ENCODE measurements around the gene COL26A1.

Gene COL26A1

DNA sequence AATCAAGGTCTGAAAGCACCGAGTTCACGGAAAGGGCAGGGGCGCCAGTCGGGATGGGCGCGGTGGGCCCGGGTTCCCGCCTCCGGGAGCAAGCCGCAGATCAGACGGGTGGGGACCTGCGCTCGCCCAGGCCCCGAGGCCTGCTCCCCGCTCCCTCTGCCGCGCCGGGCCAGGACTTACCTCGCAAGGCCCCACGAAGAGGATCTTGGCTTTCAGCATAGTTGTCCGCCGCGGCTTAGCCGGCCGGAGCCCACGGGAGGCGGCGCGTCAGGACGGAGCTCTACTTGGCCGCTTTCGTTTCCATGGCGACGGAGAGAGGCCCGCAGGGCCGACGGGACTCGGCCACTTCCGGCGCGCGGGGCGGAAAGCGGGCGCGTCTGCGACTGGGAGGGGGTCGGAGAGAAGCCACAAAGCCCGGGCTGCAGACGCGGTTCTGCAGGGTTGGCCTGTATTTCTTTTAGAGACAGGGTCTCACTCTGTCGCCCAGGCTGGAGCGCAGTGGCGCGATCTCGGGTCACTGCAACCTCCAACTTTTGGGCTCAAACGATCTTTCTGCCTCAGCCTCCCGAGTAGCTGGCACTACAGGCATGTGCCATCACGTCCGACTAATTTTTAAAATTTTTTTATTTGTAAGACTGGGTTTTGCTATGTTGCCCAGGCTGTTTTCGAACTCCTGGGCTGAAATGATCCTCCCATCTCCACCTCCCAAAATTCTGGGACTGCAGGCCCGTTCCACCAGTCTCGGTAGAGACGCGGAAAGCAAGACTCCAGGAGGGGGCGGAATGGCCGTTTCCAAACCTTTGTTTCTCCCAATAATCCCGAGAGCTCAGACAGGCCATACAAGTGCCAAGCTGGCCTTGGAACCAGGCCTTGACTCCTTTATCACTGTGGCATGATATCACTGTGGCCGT, 40.9 kb upstream of the COL26A1 start, which contains the start of gene IFT22 (continued):
- TF ChIP-seq, protein P1, sequence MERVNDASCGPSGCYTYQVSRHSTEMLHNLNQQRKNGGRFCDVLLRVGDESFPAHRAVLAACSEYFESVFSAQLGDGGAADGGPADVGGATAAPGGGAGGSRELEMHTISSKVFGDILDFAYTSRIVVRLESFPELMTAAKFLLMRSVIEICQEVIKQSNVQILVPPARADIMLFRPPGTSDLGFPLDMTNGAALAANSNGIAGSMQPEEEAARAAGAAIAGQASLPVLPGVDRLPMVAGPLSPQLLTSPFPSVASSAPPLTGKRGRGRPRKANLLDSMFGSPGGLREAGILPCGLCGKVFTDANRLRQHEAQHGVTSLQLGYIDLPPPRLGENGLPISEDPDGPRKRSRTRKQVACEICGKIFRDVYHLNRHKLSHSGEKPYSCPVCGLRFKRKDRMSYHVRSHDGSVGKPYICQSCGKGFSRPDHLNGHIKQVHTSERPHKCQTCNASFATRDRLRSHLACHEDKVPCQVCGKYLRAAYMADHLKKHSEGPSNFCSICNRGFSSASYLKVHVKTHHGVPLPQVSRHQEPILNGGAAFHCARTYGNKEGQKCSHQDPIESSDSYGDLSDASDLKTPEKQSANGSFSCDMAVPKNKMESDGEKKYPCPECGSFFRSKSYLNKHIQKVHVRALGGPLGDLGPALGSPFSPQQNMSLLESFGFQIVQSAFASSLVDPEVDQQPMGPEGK (tag by site-specific recombination; IDR thresholded peaks at IDR 0.05) = peak; percentile 17
- TF ChIP-seq ZSCAN23 (tag by site-specific recombination; IDR thresholded peaks at IDR 0.05) = no peak
- TF ChIP-seq KLF9 (tag by site-specific recombination; IDR thresholded peaks at IDR 0.05; ENCODE audit: low read depth) = peak; percentile 59
- peak; percentile 49 for TF ChIP-seq CTCF (tag by site-specific recombination; IDR thresholded peaks at IDR 0.05)
- TF ChIP-seq, protein P2, sequence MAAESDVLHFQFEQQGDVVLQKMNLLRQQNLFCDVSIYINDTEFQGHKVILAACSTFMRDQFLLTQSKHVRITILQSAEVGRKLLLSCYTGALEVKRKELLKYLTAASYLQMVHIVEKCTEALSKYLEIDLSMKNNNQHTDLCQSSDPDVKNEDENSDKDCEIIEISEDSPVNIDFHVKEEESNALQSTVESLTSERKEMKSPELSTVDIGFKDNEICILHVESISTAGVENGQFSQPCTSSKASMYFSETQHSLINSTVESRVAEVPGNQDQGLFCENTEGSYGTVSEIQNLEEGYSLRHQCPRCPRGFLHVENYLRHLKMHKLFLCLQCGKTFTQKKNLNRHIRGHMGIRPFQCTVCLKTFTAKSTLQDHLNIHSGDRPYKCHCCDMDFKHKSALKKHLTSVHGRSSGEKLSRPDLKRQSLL (tag by site-specific recombination; IDR thresholded peaks at IDR 0.05) = no peak
- TF ChIP-seq ZNF654 (tag by site-specific recombination; IDR thresholded peaks at IDR 0.05; ENCODE audit: low read depth) = peak; percentile 16; the same call in 1 of the 2 replicates
- peak; percentile 83 for TF ChIP-seq ZNF600 (tag by site-specific recombination; IDR thresholded peaks at IDR 0.05)

GRCh38 chr7:101328159-101328558, 34.5 kb upstream of the COL26A1 start:
- Histone ChIP-seq H3K9me3 (ENCODE audit: control insufficient read depth, insufficient read depth, low read depth, low read length) (no peaks in the 10 kb centered on the region), H3K36me3 (ENCODE audit: control insufficient read depth in 2 of 2, insufficient read depth in 1 of 2, low read length in 2 of 2) (no peaks in the 10 kb centered on the region), H3K4me3 (ENCODE audit: low read depth, low read length) (no peak overlapping the region), H3K4me1 (ENCODE audit: control insufficient read depth, insufficient read depth, low read length) (no peaks in the 10 kb centered on the region), H3K27ac (ENCODE audit: extremely low read depth, low read depth, low read length) (no peak overlapping the region)
- ChIA-PET POLR2A (no interaction called here), CTCF (interaction anchor here (0.6 to 1.0 kb wide), 3 partner anchors 10 to 83 kb away, joined by 3 read pairs; no protein-coding TSS in a partner anchor)
- TF ChIP-seq ZNF544 (tag by site-specific recombination; IDR thresholded peaks at IDR 0.05) (no peak), ZNF138 (tag by site-specific recombination; IDR thresholded peaks at IDR 0.05; ENCODE audit: borderline replicate concordance) (0 out of 2 replicates have a peak, but pooled peaks have one; percentile 32), ZNF629 (tag by site-specific recombination; IDR thresholded peaks at IDR 0.05) (peak; percentile 58; the same call in 1 of the 2 replicates), ZNF791 (tag by site-specific recombination; IDR thresholded peaks at IDR 0.05) (0 out of 2 replicates have a peak, but pooled peaks have one; percentile 63), ZNF518A (tag by site-specific recombination; conservative IDR thresholded peaks at IDR 0.05; ENCODE audit: low read depth) (peak; percentile 94), ZNF155 (tag by site-specific recombination; IDR thresholded peaks at IDR 0.05) (no peak), ZNF266 (tag by site-specific recombination; IDR thresholded peaks at IDR 0.05; ENCODE audit: low read depth) (peak; percentile 81; the same call in 1 of the 2 replicates), ZNF140 (tag by site-specific recombination; IDR thresholded peaks at IDR 0.05) (peak; percentile 63; the same call in 1 of the 2 replicates), ZSCAN5A (tag by site-specific recombination; IDR thresholded peaks at IDR 0.05) (no peak), ZNF664 (tag by site-specific recombination; IDR thresholded peaks at IDR 0.05) (peak; percentile 75; the same call in 1 of the 2 replicates), ZNF830 (tag by site-specific recombination; IDR thresholded peaks at IDR 0.05; ENCODE audit: low read depth) (no peak)
- TF ChIP-seq, protein P3, sequence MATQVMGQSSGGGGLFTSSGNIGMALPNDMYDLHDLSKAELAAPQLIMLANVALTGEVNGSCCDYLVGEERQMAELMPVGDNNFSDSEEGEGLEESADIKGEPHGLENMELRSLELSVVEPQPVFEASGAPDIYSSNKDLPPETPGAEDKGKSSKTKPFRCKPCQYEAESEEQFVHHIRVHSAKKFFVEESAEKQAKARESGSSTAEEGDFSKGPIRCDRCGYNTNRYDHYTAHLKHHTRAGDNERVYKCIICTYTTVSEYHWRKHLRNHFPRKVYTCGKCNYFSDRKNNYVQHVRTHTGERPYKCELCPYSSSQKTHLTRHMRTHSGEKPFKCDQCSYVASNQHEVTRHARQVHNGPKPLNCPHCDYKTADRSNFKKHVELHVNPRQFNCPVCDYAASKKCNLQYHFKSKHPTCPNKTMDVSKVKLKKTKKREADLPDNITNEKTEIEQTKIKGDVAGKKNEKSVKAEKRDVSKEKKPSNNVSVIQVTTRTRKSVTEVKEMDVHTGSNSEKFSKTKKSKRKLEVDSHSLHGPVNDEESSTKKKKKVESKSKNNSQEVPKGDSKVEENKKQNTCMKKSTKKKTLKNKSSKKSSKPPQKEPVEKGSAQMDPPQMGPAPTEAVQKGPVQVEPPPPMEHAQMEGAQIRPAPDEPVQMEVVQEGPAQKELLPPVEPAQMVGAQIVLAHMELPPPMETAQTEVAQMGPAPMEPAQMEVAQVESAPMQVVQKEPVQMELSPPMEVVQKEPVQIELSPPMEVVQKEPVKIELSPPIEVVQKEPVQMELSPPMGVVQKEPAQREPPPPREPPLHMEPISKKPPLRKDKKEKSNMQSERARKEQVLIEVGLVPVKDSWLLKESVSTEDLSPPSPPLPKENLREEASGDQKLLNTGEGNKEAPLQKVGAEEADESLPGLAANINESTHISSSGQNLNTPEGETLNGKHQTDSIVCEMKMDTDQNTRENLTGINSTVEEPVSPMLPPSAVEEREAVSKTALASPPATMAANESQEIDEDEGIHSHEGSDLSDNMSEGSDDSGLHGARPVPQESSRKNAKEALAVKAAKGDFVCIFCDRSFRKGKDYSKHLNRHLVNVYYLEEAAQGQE (tag by site-specific recombination; IDR thresholded peaks at IDR 0.05) = peak; percentile 75
